IPS-20b (cell line): ENCODE results near the gene IGLL5.

Experiments
- H3K27ac ChIP-seq: one replicate; pipeline ENCODE4 v1.5.1; 2013; ENCODE audit warnings: low read length
- H3K27me3 ChIP-seq: 2 replicates; pipeline ENCODE4 v1.6.1; 2013; ENCODE audit warnings: mild to moderate bottlenecking, low read length, inconsistent platforms; ENCODE audit not compliant: insufficient read depth
- H3K36me3 ChIP-seq: 2 replicates; pipeline ENCODE4 v1.6.1; 2013; ENCODE audit warnings: low read depth, mild to moderate bottlenecking, inconsistent platforms, low read length, moderate library complexity; ENCODE audit not compliant: insufficient read depth
- H3K4me1 ChIP-seq: 2 replicates; pipeline ENCODE4 v1.6.1; 2013; ENCODE audit warnings: mild to moderate bottlenecking, control low read depth, inconsistent platforms, low read length, moderate library complexity; ENCODE audit not compliant: insufficient read depth
- H3K4me3 ChIP-seq: 2 replicates; pipeline ENCODE4 v1.5.1; 2013; ENCODE audit warnings: mild to moderate bottlenecking, low read length, inconsistent platforms
- H3K9ac ChIP-seq: 2 replicates; pipeline ENCODE4 v1.6.1; 2013; ENCODE audit warnings: low read depth, mild to moderate bottlenecking, inconsistent platforms, low read length, moderate library complexity
- H3K9me3 ChIP-seq: 2 replicates; pipeline ENCODE4 v1.6.1; 2013; ENCODE audit warnings: mild to moderate bottlenecking, low read depth, low read length, inconsistent platforms; ENCODE audit not compliant: insufficient read depth

Gene IGLL5

GRCh38 chr22:22866381-22867111 is 21.1 kb upstream of the IGLL5 start:
- H3K4me1 ChIP-seq: no peaks in the 10 kb centered on the region
- no peaks in the 10 kb centered on the region for H3K9me3 ChIP-seq
- no peaks in the 10 kb centered on the region for H3K36me3 ChIP-seq
- H3K27ac ChIP-seq: no peak overlapping the region
- H3K27me3 ChIP-seq: peaks cover 95% of the 10 kb centered on the region
- H3K9ac ChIP-seq: no peak overlapping the region
- H3K4me3 ChIP-seq: no peak overlapping the region

- Histone ChIP-seq H3K9me3 (no peaks in the 10 kb centered on the region), H3K9ac (no peak overlapping the region), H3K36me3 (no peaks in the 10 kb centered on the region), H3K4me1 (no peaks in the 10 kb centered on the region), H3K4me3 (no peak overlapping the region), H3K27ac (no peak overlapping the region), H3K27me3 (peaks cover 96% of the 10 kb centered on the region)
These were observed 19.5 kb upstream of the IGLL5 start for GRCh38 chr22:22867996-22868715.

GRCh38 chr22:22870577-22871404 is 16.8 kb upstream of the IGLL5 start:
- no peak overlapping the region for H3K27ac ChIP-seq
- H3K4me1 ChIP-seq: no peaks in the 10 kb centered on the region

GRCh38 chr22:22871536-22872278 is 15.9 kb upstream of the IGLL5 start:
- Histone ChIP-seq H3K4me3 (no peak overlapping the region), H3K27me3 (peaks cover 77% of the 10 kb centered on the region), H3K9me3 (no peaks in the 10 kb centered on the region), H3K4me1 (no peaks in the 10 kb centered on the region), H3K36me3 (no peaks in the 10 kb centered on the region), H3K9ac (no peak overlapping the region), H3K27ac (no peak overlapping the region)

More at GRCh38 chr22:22870577-22871404, 16.8 kb upstream of the IGLL5 start:
- H3K9me3 ChIP-seq: no peaks in the 10 kb centered on the region
- no peak overlapping the region for H3K4me3 ChIP-seq
- H3K36me3 ChIP-seq: no peaks in the 10 kb centered on the region
- H3K27me3 ChIP-seq: peaks cover 84% of the 10 kb centered on the region
- H3K9ac ChIP-seq: no peak overlapping the region

GRCh38 chr22:22872722-22873708 is 14.6 kb upstream of the IGLL5 start:
- Histone ChIP-seq H3K27me3 (peaks cover 64% of the 10 kb centered on the region), H3K9ac (no peak overlapping the region), H3K9me3 (no peaks in the 10 kb centered on the region), H3K27ac (no peak overlapping the region), H3K4me1 (no peaks in the 10 kb centered on the region), H3K36me3 (no peaks in the 10 kb centered on the region), H3K4me3 (no peak overlapping the region)

GRCh38 chr22:22877523-22878210 is 9.9 kb upstream of the IGLL5 start:
- H3K9ac ChIP-seq: no peak overlapping the region
- H3K27ac ChIP-seq: no peak overlapping the region
- no peaks in the 10 kb centered on the region for H3K4me1 ChIP-seq
- peaks cover 62% of the 10 kb centered on the region for H3K27me3 ChIP-seq
- no peak overlapping the region for H3K4me3 ChIP-seq
- no peaks in the 10 kb centered on the region for H3K36me3 ChIP-seq
- no peaks in the 10 kb centered on the region for H3K9me3 ChIP-seq

- no peak overlapping the region for H3K4me3 ChIP-seq
- H3K9me3 ChIP-seq: no peaks in the 10 kb centered on the region
- H3K4me1 ChIP-seq: no peaks in the 10 kb centered on the region
- no peak overlapping the region for H3K9ac ChIP-seq
- H3K36me3 ChIP-seq: no peaks in the 10 kb centered on the region
- H3K27me3 ChIP-seq: peaks cover 57% of the 10 kb centered on the region
- no peak overlapping the region for H3K27ac ChIP-seq
These were observed 9.4 kb upstream of the IGLL5 start for GRCh38 chr22:22878211-22878570.

GRCh38 chr22:22878801-22879674 is 8.6 kb upstream of the IGLL5 start:
- Histone ChIP-seq H3K4me1 (no peaks in the 10 kb centered on the region), H3K4me3 (no peak overlapping the region), H3K27ac (no peak overlapping the region), H3K36me3 (no peaks in the 10 kb centered on the region), H3K27me3 (peaks cover 50% of the 10 kb centered on the region), H3K9ac (no peak overlapping the region), H3K9me3 (no peaks in the 10 kb centered on the region)

GRCh38 chr22:22879675-22880155 is 7.9 kb upstream of the IGLL5 start:
- Histone ChIP-seq H3K27ac (no peak overlapping the region), H3K9me3 (no peaks in the 10 kb centered on the region), H3K36me3 (no peaks in the 10 kb centered on the region), H3K4me3 (no peak overlapping the region), H3K27me3 (peaks cover 50% of the 10 kb centered on the region), H3K9ac (no peak overlapping the region), H3K4me1 (no peaks in the 10 kb centered on the region)
